Esophagus muscularis mucosa (tissue), 3 donors: ENCODE results near the gene LTB4R.

Source experiments
- POLR2A ChIP-seq: fragments of 450-650 bp; IDR thresholded peaks from one replicate; pipeline ENCODE4 v1.6.1; 2017; ENCODE audit warnings: antibody characterized with exemption, moderate library complexity, mild to moderate bottlenecking, low read depth
- TF ChIP-seq, protein P1 (sequence below), 3 experiments: fragments of 200-600 bp in 2 of 3; fragments of 450-650 bp in 1 of 3; sonication (generic) in 2 of 3; IDR thresholded peaks; one replicate each; pipeline ENCODE4 v1.5.1; 2017 to 2019; ENCODE audit warnings: antibody characterized with exemption in 3 of 3, mild to moderate bottlenecking in 2 of 3, moderate library complexity in 1 of 3

DNA sequence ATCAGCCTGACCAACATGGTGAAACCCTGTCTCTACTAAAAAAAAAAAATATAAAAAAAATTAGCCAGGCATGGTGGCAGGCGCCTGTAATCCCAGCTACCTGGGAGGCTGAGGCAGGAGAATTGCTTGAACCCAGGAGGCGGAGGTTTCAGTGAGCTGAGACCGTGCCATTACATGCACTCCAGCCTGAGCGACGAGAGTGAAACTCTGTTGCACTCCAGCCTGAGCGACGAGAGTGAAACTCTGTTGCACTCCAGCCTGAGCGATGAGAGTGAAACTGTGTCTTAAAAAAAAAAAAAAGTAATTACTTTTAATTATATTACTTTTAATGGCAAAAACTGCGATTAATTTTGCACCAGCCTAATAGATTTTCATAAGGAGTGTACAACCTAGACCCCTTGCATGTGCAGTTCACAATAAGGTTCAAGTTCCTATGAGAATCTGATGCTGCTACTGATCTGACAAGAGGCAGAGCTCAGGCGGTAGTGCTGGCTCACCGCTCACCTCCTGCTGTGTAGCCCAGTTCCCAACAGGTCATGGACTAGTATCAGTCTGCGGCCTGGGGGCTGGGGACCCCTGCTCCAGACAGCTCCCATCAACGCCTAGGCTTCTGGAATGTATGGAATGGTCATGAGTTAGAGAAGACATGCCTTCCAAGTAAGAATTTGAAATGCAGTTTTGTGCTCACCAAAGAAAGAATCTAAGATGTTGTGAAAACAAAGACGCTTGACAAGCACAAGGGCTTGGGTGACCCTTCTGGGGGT is 10.1 kb downstream of the LTB4R start:
- no peak for TF ChIP-seq POLR2A
- TF ChIP-seq, protein P1, sequence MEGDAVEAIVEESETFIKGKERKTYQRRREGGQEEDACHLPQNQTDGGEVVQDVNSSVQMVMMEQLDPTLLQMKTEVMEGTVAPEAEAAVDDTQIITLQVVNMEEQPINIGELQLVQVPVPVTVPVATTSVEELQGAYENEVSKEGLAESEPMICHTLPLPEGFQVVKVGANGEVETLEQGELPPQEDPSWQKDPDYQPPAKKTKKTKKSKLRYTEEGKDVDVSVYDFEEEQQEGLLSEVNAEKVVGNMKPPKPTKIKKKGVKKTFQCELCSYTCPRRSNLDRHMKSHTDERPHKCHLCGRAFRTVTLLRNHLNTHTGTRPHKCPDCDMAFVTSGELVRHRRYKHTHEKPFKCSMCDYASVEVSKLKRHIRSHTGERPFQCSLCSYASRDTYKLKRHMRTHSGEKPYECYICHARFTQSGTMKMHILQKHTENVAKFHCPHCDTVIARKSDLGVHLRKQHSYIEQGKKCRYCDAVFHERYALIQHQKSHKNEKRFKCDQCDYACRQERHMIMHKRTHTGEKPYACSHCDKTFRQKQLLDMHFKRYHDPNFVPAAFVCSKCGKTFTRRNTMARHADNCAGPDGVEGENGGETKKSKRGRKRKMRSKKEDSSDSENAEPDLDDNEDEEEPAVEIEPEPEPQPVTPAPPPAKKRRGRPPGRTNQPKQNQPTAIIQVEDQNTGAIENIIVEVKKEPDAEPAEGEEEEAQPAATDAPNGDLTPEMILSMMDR (IDR thresholded peaks at IDR 0.05) = no peak
